Karpas-422 (cell line): ENCODE data around the gene TP53. TPM values are rescaled to one million over a fixed set of nuclear protein-coding genes. Genes with fewer than 3 reads are reported as not detected.

Experiments used
- DNase-seq: peaks from one replicate; pipeline ENCODE4 v3.0.0-alpha.2; 2015
- H2AFZ ChIP-seq: fragments of 200-600 bp; sonication (generic); 2 replicates; pipeline ENCODE4 v1.6.1; 2014; ENCODE audit warnings: antibody characterized with exemption, low read length, mixed read lengths
- H3K27ac ChIP-seq: fragments of 200-600 bp; sonication (generic); 2 replicates; pipeline ENCODE4 v1.5.1; 2014; ENCODE audit warnings: mild to moderate bottlenecking, low read length, moderate library complexity
- H3K27me3 ChIP-seq: fragments of 200-600 bp; sonication (generic); 2 replicates; pipeline ENCODE4 v1.6.1; 2014; ENCODE audit warnings: low read length, mixed read lengths
- H3K36me3 ChIP-seq: fragments of 200-600 bp; sonication (generic); 2 replicates; pipeline ENCODE4 v1.6.1; 2014; ENCODE audit warnings: low read length, mixed read lengths; ENCODE audit not compliant: insufficient read depth
- H3K4me1 ChIP-seq: fragments of 200-600 bp; sonication (generic); 2 replicates; pipeline ENCODE4 v1.6.1; 2014; ENCODE audit warnings: mild to moderate bottlenecking, low read length, mixed read lengths
- H3K4me2 ChIP-seq: fragments of 200-600 bp; sonication (generic); 2 replicates; pipeline ENCODE4 v1.6.1; 2014; ENCODE audit warnings: low read length, low read depth, mild to moderate bottlenecking; ENCODE audit not compliant: poor library complexity, severe bottlenecking
- H3K4me3 ChIP-seq: fragments of 200-600 bp; sonication (generic); 2 replicates; pipeline ENCODE4 v1.5.1; 2014; ENCODE audit warnings: mild to moderate bottlenecking, antibody characterized with exemption, low read length, mixed read lengths
- H3K79me2 ChIP-seq: fragments of 200-600 bp; sonication (generic); 2 replicates; pipeline ENCODE4 v1.6.1; 2014; ENCODE audit warnings: mild to moderate bottlenecking, low read length, mixed read lengths
- H3K9ac ChIP-seq: fragments of 200-600 bp; sonication (generic); 2 replicates; pipeline ENCODE4 v1.6.0; 2014; ENCODE audit warnings: low read length
- H3K9me2 ChIP-seq: fragments of 200-600 bp; sonication (generic), shearing (Covaris generic); replicated peaks from 2 replicates; pipeline ENCODE4 v1.6.0; 2014; ENCODE audit warnings: mild to moderate bottlenecking, low read length, moderate library complexity; ENCODE audit not compliant: insufficient read depth
- H3K9me3 ChIP-seq: fragments of 300-700, 200-600 bp; sonication (generic); 2 replicates; pipeline ENCODE4 v1.6.1; 2014; ENCODE audit warnings: low read length, mixed read lengths
- H4K20me1 ChIP-seq: fragments of 200-600 bp; sonication (generic); 2 replicates; pipeline ENCODE4 v1.6.1; 2014; ENCODE audit warnings: mild to moderate bottlenecking, antibody characterized with exemption, low read length, low read depth; ENCODE audit not compliant: insufficient read depth
- total RNA-seq: library from RNA; depleted of rRNA; stranded (reverse); fragments of >200 nt; shearing (Covaris generic); gene quantifications from 2 replicates; pipeline ENCODE4 v1.2.3, GENCODE V29; 2014; ENCODE audit warnings: low replicate concordance

Gene TP53
- total RNA-seq, 1 experiment from 2014 or later = 11.0 TPM

DNA sequence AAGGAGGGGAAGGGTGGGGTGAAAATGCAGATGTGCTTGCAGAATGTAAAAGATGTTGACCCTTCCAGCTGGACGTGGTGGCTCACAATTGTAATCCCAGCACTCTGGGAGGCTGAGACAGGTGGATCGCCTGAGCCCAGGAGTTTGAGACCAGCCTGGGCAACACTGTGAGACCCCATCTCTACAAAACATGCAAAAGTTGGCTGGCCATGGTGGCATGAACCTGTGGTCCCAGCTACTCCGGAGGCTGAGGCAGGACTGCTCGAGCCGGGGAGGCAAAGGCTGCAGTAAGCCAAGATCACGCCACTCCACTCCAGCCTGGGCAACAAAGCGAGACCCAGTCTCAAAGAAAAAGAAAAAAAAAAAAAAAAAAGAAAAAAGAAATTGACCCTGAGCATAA is 18.8 kb downstream of the TP53 start:
- H4K20me1 ChIP-seq = no peaks in the 10 kb centered on the region
- H3K4me1 ChIP-seq = no peaks in the 10 kb centered on the region
- no peak overlapping the region for H3K4me3 ChIP-seq
- no peak for DNase-seq
- H3K27ac ChIP-seq = no peak overlapping the region
- no peaks in the 10 kb centered on the region for H3K27me3 ChIP-seq
- H3K4me2 ChIP-seq = no peak overlapping the region
- no peaks in the 10 kb centered on the region for H3K9me2 ChIP-seq
- H3K9me3 ChIP-seq = 0 out of 2 replicates have a peak, but pooled peaks cover 1% of the 10 kb centered on the region
- H3K9ac ChIP-seq = no peak overlapping the region
- H3K36me3 ChIP-seq = peaks cover 11% of the 10 kb centered on the region
- H3K79me2 ChIP-seq = no peaks in the 10 kb centered on the region
- H2AFZ ChIP-seq = no peak overlapping the region

DNA sequence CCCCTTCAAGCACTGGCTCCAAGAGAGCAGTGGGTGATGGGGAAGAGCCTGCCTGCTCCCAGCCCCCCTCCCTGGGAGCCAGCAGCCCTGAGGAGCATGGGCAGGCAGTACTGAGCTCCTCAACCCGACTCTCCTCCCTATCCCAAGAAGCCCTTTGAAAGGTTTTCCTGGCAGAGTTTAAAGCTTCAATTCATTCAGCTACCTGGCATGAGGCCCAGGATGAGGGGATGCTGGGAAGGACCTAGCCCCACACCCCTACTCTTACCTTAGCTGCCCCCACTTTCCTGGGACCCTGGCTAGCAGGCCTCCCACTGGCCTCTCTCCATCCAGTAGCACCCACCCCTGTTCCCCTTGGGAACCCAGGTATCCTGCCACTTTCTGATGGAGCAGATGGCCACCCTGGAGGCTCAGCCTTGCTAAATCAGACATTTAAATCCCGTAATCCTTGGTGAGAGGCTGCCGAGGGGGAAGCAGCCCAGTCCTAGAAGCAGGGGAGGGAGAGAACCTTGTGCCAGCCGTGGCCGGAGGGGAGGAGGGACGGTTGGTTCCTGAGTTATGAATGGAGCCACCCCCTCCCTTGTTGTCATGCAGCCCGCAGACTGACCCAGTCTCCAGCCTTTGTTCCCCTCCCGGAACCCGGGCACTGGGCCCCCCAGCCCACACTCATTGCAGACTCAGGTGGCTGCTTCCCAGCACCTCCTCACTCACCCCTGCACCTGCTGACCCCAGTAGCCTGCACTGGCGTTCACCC is 19.5 kb downstream of the TP53 start:
- Histone ChIP-seq H2AFZ (no peak overlapping the region), H3K4me3 (no peak overlapping the region), H3K27ac (no peak overlapping the region), H3K4me2 (no peak overlapping the region), H3K79me2 (no peaks in the 10 kb centered on the region), H3K9ac (no peak overlapping the region), H4K20me1 (no peaks in the 10 kb centered on the region), H3K4me1 (no peaks in the 10 kb centered on the region), H3K9me3 (no peaks in the 10 kb centered on the region), H3K36me3 (peaks cover 9% of the 10 kb centered on the region; the same call in 1 of the 2 replicates), H3K27me3 (no peaks in the 10 kb centered on the region), H3K9me2 (no peaks in the 10 kb centered on the region)
- DNase-seq = no peak

GRCh38 chr17:7656958-7657609 is 30.2 kb downstream of the TP53 start:
- no peak for DNase-seq
- Histone ChIP-seq H4K20me1 (no peaks in the 10 kb centered on the region), H3K9me3 (no peaks in the 10 kb centered on the region), H3K27me3 (no peaks in the 10 kb centered on the region), H2AFZ (no peak overlapping the region), H3K4me3 (no peak overlapping the region), H3K4me1 (no peaks in the 10 kb centered on the region), H3K9me2 (no peaks in the 10 kb centered on the region), H3K27ac (no peak overlapping the region), H3K9ac (no peak overlapping the region), H3K79me2 (no peaks in the 10 kb centered on the region), H3K4me2 (no peak overlapping the region), H3K36me3 (no peaks in the 10 kb centered on the region)

- H3K9me3 ChIP-seq = no peaks in the 10 kb centered on the region
- DNase-seq = peak; percentile 53
- H3K4me2 ChIP-seq = no peak overlapping the region
- H3K79me2 ChIP-seq = no peaks in the 10 kb centered on the region
- H3K4me3 ChIP-seq = no peak overlapping the region
- H2AFZ ChIP-seq = no peak overlapping the region
- no peak overlapping the region for H3K9ac ChIP-seq
- 0 out of 2 replicates have a peak, but pooled peaks cover 4% of the 10 kb centered on the region for H4K20me1 ChIP-seq
- no peaks in the 10 kb centered on the region for H3K27me3 ChIP-seq
- no peaks in the 10 kb centered on the region for H3K36me3 ChIP-seq
- H3K4me1 ChIP-seq = peaks cover 8% of the 10 kb centered on the region
- H3K9me2 ChIP-seq = no peaks in the 10 kb centered on the region
- no peak overlapping the region for H3K27ac ChIP-seq
Observed at GRCh38 chr17:7655541-7655840, 31.8 kb downstream of the TP53 start.

GRCh38 chr17:7654832-7655540 is 32.3 kb downstream of the TP53 start:
- peaks cover 8% of the 10 kb centered on the region for H3K4me1 ChIP-seq
- H3K9ac ChIP-seq = no peak overlapping the region
- no peak overlapping the region for H3K4me3 ChIP-seq
- H3K79me2 ChIP-seq = no peaks in the 10 kb centered on the region
- no peak for DNase-seq
- no peaks in the 10 kb centered on the region for H3K9me3 ChIP-seq
- H2AFZ ChIP-seq = no peak overlapping the region
- no peaks in the 10 kb centered on the region for H3K9me2 ChIP-seq
- H3K4me2 ChIP-seq = no peak overlapping the region
- H3K27ac ChIP-seq = no peak overlapping the region
- H3K36me3 ChIP-seq = no peaks in the 10 kb centered on the region
- H3K27me3 ChIP-seq = no peaks in the 10 kb centered on the region
- 0 out of 2 replicates have a peak, but pooled peaks cover 4% of the 10 kb centered on the region for H4K20me1 ChIP-seq

- Histone ChIP-seq H3K4me1 (peaks cover 8% of the 10 kb centered on the region), H4K20me1 (0 out of 2 replicates have a peak, but pooled peaks cover 4% of the 10 kb centered on the region), H3K27me3 (no peaks in the 10 kb centered on the region), H3K4me3 (no peak overlapping the region), H3K9me2 (no peaks in the 10 kb centered on the region), H3K9ac (no peak overlapping the region), H2AFZ (no peak overlapping the region), H3K27ac (no peak overlapping the region), H3K36me3 (no peaks in the 10 kb centered on the region), H3K4me2 (no peak overlapping the region), H3K79me2 (no peaks in the 10 kb centered on the region), H3K9me3 (no peaks in the 10 kb centered on the region)
- DNase-seq = peak; percentile 39
Observed at GRCh38 chr17:7652388-7653356, 34.6 kb downstream of the TP53 start.

- Histone ChIP-seq H3K4me3 (no peak overlapping the region), H3K27me3 (no peaks in the 10 kb centered on the region), H3K4me2 (no peak overlapping the region), H3K4me1 (peaks cover 8% of the 10 kb centered on the region), H2AFZ (no peak overlapping the region), H3K79me2 (no peaks in the 10 kb centered on the region), H3K9ac (no peak overlapping the region), H4K20me1 (0 out of 2 replicates have a peak, but pooled peaks cover 4% of the 10 kb centered on the region), H3K9me3 (no peaks in the 10 kb centered on the region), H3K27ac (no peak overlapping the region), H3K9me2 (no peaks in the 10 kb centered on the region), H3K36me3 (no peaks in the 10 kb centered on the region)
- DNase-seq = no peak
Observed at GRCh38 chr17:7651665-7652387, 35.5 kb downstream of the TP53 start.
